Measurements from ENCODE around the gene SART3. TPM values are rescaled to one million over a fixed set of nuclear protein-coding genes. Genes with fewer than 3 reads are reported as not detected.

The SART3 gene
- total and polyA plus RNA-seq, 2 of the 8 experiments (the other 6 are each of a cell fraction or from before 2014, with no cell fraction given): 16.0 to 103 TPM

DNA sequence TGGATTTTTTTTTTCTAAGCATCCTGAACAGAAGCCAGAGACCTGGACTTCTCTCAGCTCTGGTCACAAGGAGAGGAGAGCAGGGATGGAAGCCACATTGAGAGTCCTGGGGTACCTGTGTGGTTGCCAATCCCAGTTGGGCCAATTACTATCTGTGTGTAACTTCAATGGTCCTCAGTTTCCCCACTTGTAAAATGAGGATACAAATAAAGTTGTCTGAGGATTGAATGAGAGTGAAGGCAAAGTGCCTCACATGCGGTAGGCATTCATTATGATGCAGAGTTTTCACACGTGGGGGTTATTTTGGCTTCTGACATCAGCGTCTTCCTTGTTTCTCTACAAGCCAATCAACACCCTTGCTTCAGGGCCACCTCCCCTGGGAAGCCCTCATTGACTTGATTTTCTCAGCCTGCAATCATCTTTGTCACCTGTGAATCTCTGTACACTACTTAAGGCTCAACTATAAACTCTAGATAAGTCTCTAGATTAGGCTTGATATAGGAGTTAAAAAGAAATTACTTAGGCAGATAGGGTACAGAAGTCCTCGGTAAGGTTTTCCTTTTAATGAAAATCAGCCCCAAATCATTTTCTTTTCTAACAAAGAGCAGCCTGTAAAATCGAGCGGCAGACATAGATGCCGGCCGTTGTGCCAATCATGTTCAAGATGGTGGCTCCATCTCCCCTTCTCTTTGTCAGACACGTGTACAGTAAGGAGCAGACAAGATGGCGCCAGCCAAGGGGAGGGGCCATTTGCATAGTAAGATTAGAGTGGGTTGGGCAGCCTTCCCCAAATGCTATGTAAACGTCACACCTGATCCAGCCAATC, 83.7 kb downstream of the SART3 start:
- H3K18ac ChIP-seq (ENCODE audit: extremely low read depth, low read length): no peak overlapping the region
- H3K56ac ChIP-seq (replicated peaks; ENCODE audit: insufficient read length, low read depth, low read length): no peak overlapping the region
- H2BK5ac ChIP-seq (ENCODE audit: low read depth, low read length): no peak overlapping the region
- H2BK120ac ChIP-seq (replicated peaks; ENCODE audit: low read depth, low read length): no peak overlapping the region
- no peaks in the 10 kb centered on the region for H4K20me1 ChIP-seq (replicated peaks in 1 of 2; ENCODE audit: control insufficient read depth in 1 of 2, insufficient read depth in 2 of 2, low read length in 2 of 2)
- 87% methylated on average over 11 of the region's 11 CpGs; no CpG with 5 or more reads in 1 of the 2 experiments for WGBS, 2 experiments (ENCODE audit: extremely low coverage in 1 of 2, insufficient coverage in 1 of 2, insufficient read length in 1 of 2, insufficient replicate concordance in 2 of 2, low coverage in 1 of 2, low lambda C conversion rate in 2 of 2, missing lambda C conversion rate in 1 of 2)
- H3K9me3 ChIP-seq (ENCODE audit: insufficient read depth in 2 of 2, low read depth in 1 of 2, low read length in 1 of 2): no peaks in the 10 kb centered on the region
- DNase-seq (ENCODE audit: low read depth in 1 of 2, low spot score in 2 of 2) (no peak), FAIRE-seq (no peak)
- no peak overlapping the region for H2BK20ac ChIP-seq (ENCODE audit: low read length)
- no peaks in the 10 kb centered on the region for H3K23me2 ChIP-seq (ENCODE audit: low read depth, low read length)
- no peak overlapping the region for H4K8ac ChIP-seq (ENCODE audit: extremely low read depth, insufficient read depth, low read length)
- no peaks in the 10 kb centered on the region for H3K4me1 ChIP-seq (replicated peaks in 1 of 4; ENCODE audit: control insufficient read depth in 3 of 4, insufficient read depth in 4 of 4, low read length in 3 of 4)
- no peak overlapping the region for H2BK15ac ChIP-seq (ENCODE audit: low read length)
- no peak overlapping the region for H3K4me2 ChIP-seq (ENCODE audit: insufficient read depth in 1 of 2, low read depth in 2 of 2, low read length in 2 of 2)
- no peaks in the 10 kb centered on the region for H3K36me3 ChIP-seq (ENCODE audit: control insufficient read depth in 2 of 4, insufficient read depth in 4 of 4, low read length in 3 of 4)
- no peak overlapping the region for H4K5ac ChIP-seq (ENCODE audit: insufficient read length, low read depth, low read length)
- H3K79me1 ChIP-seq (ENCODE audit: low read depth, low read length): no peaks in the 10 kb centered on the region
- no peak overlapping the region for H3K4ac ChIP-seq (replicated peaks; ENCODE audit: insufficient read length, low read depth, low read length)
- H2AFZ ChIP-seq (ENCODE audit: low read length): no peak overlapping the region
- no peak overlapping the region for H2AK5ac ChIP-seq (ENCODE audit: low read depth, low read length)
- H3K14ac ChIP-seq (ENCODE audit: insufficient read length): no peak overlapping the region
- ChIA-PET POLR2A (ENCODE audit: partially characterized antibody) (no interaction called here), CTCF (ENCODE audit: partially characterized antibody) (interaction anchor here (3.5 kb wide), 1 partner anchor 18 kb away, joined by 17 read pairs; no protein-coding TSS in a partner anchor)
- no peaks in the 10 kb centered on the region for H3K27me3 ChIP-seq (replicated peaks in 1 of 4; ENCODE audit: control insufficient read depth in 3 of 4, extremely low read depth in 1 of 4, insufficient read depth in 3 of 4, low read length in 3 of 4)
- no peak overlapping the region for H2BK12ac ChIP-seq (ENCODE audit: low read depth, low read length)
- no peak overlapping the region for H3K27ac ChIP-seq (ENCODE audit: low read depth, low read length)
- TF ChIP-seq YY1 (IDR thresholded peaks at IDR 0.05; ENCODE audit: low read depth, low read length) (peak; percentile 55; the same call in 1 of the 2 replicates), POU5F1 (IDR thresholded peaks at IDR 0.05; ENCODE audit: low read depth, low read length) (no peak), KDM5A (IDR thresholded peaks at IDR 0.05; ENCODE audit: low read length) (no peak), NANOG (IDR thresholded peaks at IDR 0.05; ENCODE audit: insufficient read depth, low read depth, low read length, poor library complexity, severe bottlenecking) (no peak), SIX5 (IDR thresholded peaks at IDR 0.05; ENCODE audit: low read depth, low read length) (no peak), RNF2 (IDR thresholded peaks at IDR 0.05; ENCODE audit: borderline replicate concordance, low read depth, low read length, missing control alignments, poor library complexity, severe bottlenecking) (no peak), SP2 (IDR thresholded peaks at IDR 0.05; ENCODE audit: low read length) (no peak)
- no peak overlapping the region for H3K4me3 ChIP-seq (ENCODE audit: extremely low read depth in 1 of 4, insufficient read depth in 2 of 4, low read depth in 3 of 4, low read length in 4 of 4)
- no peak overlapping the region for H3K23ac ChIP-seq (ENCODE audit: insufficient read length)
- no peaks in the 10 kb centered on the region for H3K79me2 ChIP-seq (ENCODE audit: control insufficient read depth in 1 of 2, insufficient read depth in 2 of 2, low read length in 2 of 2)
- no peak overlapping the region for H4K91ac ChIP-seq (replicated peaks; ENCODE audit: insufficient read length, low read length)
- no peak overlapping the region for H3K9ac ChIP-seq (replicated peaks in 1 of 4; ENCODE audit: extremely low read depth in 1 of 4, low read depth in 3 of 4, low read length in 3 of 4)

Data from H1 (cell line).